HepG2 (cell line): ENCODE results near the gene BICRAL. TPM values are rescaled to one million over a fixed set of nuclear protein-coding genes. Genes with fewer than 3 reads are reported as not detected.

Source experiments
- ATF1 ChIP-seq: IDR thresholded peaks from 2 replicates; pipeline ENCODE4 v1.6.1; 2016; ENCODE audit warnings: mild to moderate bottlenecking, control low read depth
- CHD2 ChIP-seq: IDR thresholded peaks from 2 replicates; pipeline ENCODE4 v1.6.1; 2011; ENCODE audit warnings: low read depth, low read length, improper control_type of control experiment
- DRAP1 ChIP-seq: IDR thresholded peaks from 2 replicates; pipeline ENCODE4 v1.6.1; 2016; ENCODE audit warnings: missing genetic modification reagents, missing compliant biosample characterization
- ELF1 ChIP-seq: sonication (generic); formaldehyde crosslinking; IDR thresholded peaks from 2 replicates; pipeline ENCODE4 v1.4.0; 2020; ENCODE audit warnings: missing genetic modification reagents
- FOXA3 ChIP-seq: IDR thresholded peaks from 2 replicates; pipeline ENCODE4 v1.6.1; 2016; ENCODE audit warnings: missing genetic modification reagents, missing compliant biosample characterization
- HDAC1 ChIP-seq: sonication (generic); formaldehyde crosslinking; IDR thresholded peaks from 2 replicates; pipeline ENCODE4 v1.5.1; 2020; ENCODE audit warnings: mild to moderate bottlenecking, missing genetic modification reagents
- MBD4 ChIP-seq: IDR thresholded peaks from 2 replicates; pipeline ENCODE4 v1.6.1; 2012; ENCODE audit warnings: low read length, inconsistent platforms, borderline replicate concordance
- NCOR1 ChIP-seq: fragments of 200-600 bp; sonication (generic); IDR thresholded peaks from 2 replicates; pipeline ENCODE4 v1.7.0; 2017; ENCODE audit warnings: antibody characterized with exemption, low read length, borderline replicate concordance
- NFIC ChIP-seq: IDR thresholded peaks from 2 replicates; pipeline ENCODE4 v1.6.1; 2012; ENCODE audit warnings: mild to moderate bottlenecking, low read length, inconsistent platforms
- PLSCR1 ChIP-seq: sonication (generic); formaldehyde crosslinking; IDR thresholded peaks from 2 replicates; pipeline ENCODE4 v1.5.0; 2020; ENCODE audit warnings: missing genetic modification reagents, mild to moderate bottlenecking, borderline replicate concordance
- RBFOX2 ChIP-seq: fragments of 200-400 bp; formaldehyde crosslinking; IDR thresholded peaks from 2 replicates; pipeline ENCODE4 v1.6.1; 2017; ENCODE audit warnings: low read depth, mild to moderate bottlenecking, low read length
- TAF15 ChIP-seq: fragments of 200-400 bp; formaldehyde crosslinking; IDR thresholded peaks from one replicate; pipeline ENCODE4 v1.6.1; 2018; ENCODE audit warnings: mild to moderate bottlenecking, low read depth, low read length; ENCODE audit not compliant: poor library complexity, severe bottlenecking
- TSC22D2 ChIP-seq: sonication (generic); formaldehyde crosslinking; IDR thresholded peaks from 2 replicates; pipeline ENCODE4 v1.5.1; 2020; ENCODE audit warnings: missing genetic modification reagents, mild to moderate bottlenecking, borderline replicate concordance
- XBP1 ChIP-seq: sonication (generic); formaldehyde crosslinking; IDR thresholded peaks from 2 replicates; pipeline ENCODE4 v1.5.0; 2020; ENCODE audit warnings: missing genetic modification reagents
- ZFP91 ChIP-seq: sonication (generic); formaldehyde crosslinking; IDR thresholded peaks from 2 replicates; pipeline ENCODE4 v1.9.0; 2022; ENCODE audit warnings: missing genetic modification reagents, mild to moderate bottlenecking, borderline replicate concordance
- ZKSCAN5 ChIP-seq: sonication (generic); formaldehyde crosslinking; IDR thresholded peaks from 2 replicates; pipeline ENCODE4 v1.5.1; 2020; ENCODE audit warnings: mild to moderate bottlenecking, missing genetic modification reagents
- ZMYM3 ChIP-seq: sonication (generic); formaldehyde crosslinking; IDR thresholded peaks from 2 replicates; pipeline ENCODE4 v1.5.1; 2020; ENCODE audit warnings: mild to moderate bottlenecking, missing genetic modification reagents
- ZNF281 ChIP-seq: sonication (generic); formaldehyde crosslinking; IDR thresholded peaks from 2 replicates; pipeline ENCODE4 v1.4.0; 2020; ENCODE audit warnings: missing genetic modification reagents, borderline replicate concordance
- ZNF556 ChIP-seq: sonication (generic); formaldehyde crosslinking; IDR thresholded peaks from 2 replicates; pipeline ENCODE4 v1.4.0; 2020; ENCODE audit warnings: mild to moderate bottlenecking, missing genetic modification reagents, borderline replicate concordance
- ZNF691 ChIP-seq: sonication (generic); formaldehyde crosslinking; IDR thresholded peaks from 2 replicates; pipeline ENCODE4 v1.4.0; 2020; ENCODE audit warnings: missing genetic modification reagents, low read depth, mild to moderate bottlenecking, borderline replicate concordance
- ZNF704 ChIP-seq: sonication (generic); formaldehyde crosslinking; IDR thresholded peaks from 2 replicates; pipeline ENCODE4 v1.8.1; 2023; ENCODE audit warnings: mild to moderate bottlenecking, inconsistent platforms, moderate library complexity, missing genetic modification reagents, borderline replicate concordance
- ZNF777 ChIP-seq: sonication (generic); formaldehyde crosslinking; IDR thresholded peaks from 2 replicates; pipeline ENCODE4 v1.4.0; 2020; ENCODE audit warnings: missing genetic modification reagents
- polyA plus RNA-seq, 8 experiments: library from polyadenylated mRNA; depleted of rRNA in 3 of 8; stranded (reverse) in 7 of 8; unstranded in 1 of 8; fragments of >200 nt; fragmentation: Illumina TruSeq in 4 of 8; extraction: Trizol in 4 of 8; gene quantifications; 2 replicates each; pipeline versions ENCODE4 v1.2.1 to v1.2.3, GENCODE V29; 2011 to 2016; ENCODE audit warnings: low read depth in 4 of 8, missing spikeins in 1 of 8, mixed read lengths in 1 of 8; ENCODE audit not compliant: insufficient read depth in 1 of 8
- total RNA-seq, 5 experiments: library from RNA; depleted of rRNA; stranded (reverse); fragments of >200 nt; fragmentation: Illumina TruSeq; extraction: Trizol; gene quantifications; 2 replicates each; pipeline ENCODE4 v1.2.3, GENCODE V29; 2016; ENCODE audit warnings: low read depth in 1 of 5

Gene BICRAL
- total and polyA plus RNA-seq, 2 of the 13 experiments (the other 11 are each of a cell fraction or from before 2014, with no cell fraction given) = 5.0 to 13.5 TPM

- no peak for TF ChIP-seq NFIC
- no peak; the same call in 1 of the 2 replicates for TF ChIP-seq ZNF281 (CRISPR knock-in tag)
- no peak for TF ChIP-seq CHD2
- TF ChIP-seq NCOR1 = no peak
- TF ChIP-seq ZNF777 (CRISPR knock-in tag) = peak; percentile 94
- no peak for TF ChIP-seq TSC22D2 (CRISPR knock-in tag)
- TF ChIP-seq RBFOX2 = no peak
- peak; percentile 31; the same call in 1 of the 2 replicates for TF ChIP-seq HDAC1 (CRISPR knock-in tag)
- TF ChIP-seq ZNF556 (CRISPR knock-in tag) = no peak
- no peak for TF ChIP-seq XBP1
- TF ChIP-seq DRAP1 = no peak
- peak; percentile 30; the same call in 1 of the 2 replicates for TF ChIP-seq ZMYM3 (CRISPR knock-in tag)
- no peak for TF ChIP-seq ATF1 (CRISPR knock-in tag)
- TF ChIP-seq FOXA3 (CRISPR knock-in tag) = no peak
- no peak for TF ChIP-seq ELF1 (CRISPR knock-in tag)
- TF ChIP-seq ZNF704 (CRISPR knock-in tag) = no peak
- no peak for TF ChIP-seq MBD4
- TF ChIP-seq PLSCR1 = no peak
- TF ChIP-seq ZNF691 (CRISPR knock-in tag) = no peak
- TF ChIP-seq ZKSCAN5 (CRISPR knock-in tag) = no peak
- TF ChIP-seq TAF15 = no peak
- no peak for TF ChIP-seq ZFP91
Measured at GRCh38 chr6:42911171-42912021, 129.5 kb downstream of the BICRAL start (continued).
